Psoas muscle (tissue), 8 donors: ENCODE results near the gene PANK1. TPM values are rescaled to one million over a fixed set of nuclear protein-coding genes. Genes with fewer than 3 reads are reported as not detected.
"Not testable (repeated sequence)": the region's sequence is repeated elsewhere in the genome, so short reads cannot be mapped to it uniquely, and the experiment has no call there.

Experiments
- ATAC-seq, 4 donors: fragments of 200-7000 bp; cut with Tn5 transposase; one replicate each; pipeline ENCODE4 v1.9.1; 2020; ENCODE audit warnings: moderate library complexity in 3 of 4, mild to moderate bottlenecking in 2 of 4
- DNase-seq, 2 donors: peaks; one replicate each; pipeline ENCODE4 v3.0.0-alpha.2; 2020
- H3K27ac ChIP-seq: fragments of 200-600 bp; one replicate; pipeline ENCODE4 v1.8.0; 2022
- H3K27me3 ChIP-seq, 3 donors: fragments of 200-600 bp in 1 of 3; one replicate each; pipeline versions ENCODE4 v1.6.1 to v1.8.0; 2013 to 2022; ENCODE audit warnings: low read length in 2 of 3, mild to moderate bottlenecking in 2 of 3, moderate library complexity in 1 of 3; ENCODE audit not compliant: insufficient read depth in 3 of 3
- H3K36me3 ChIP-seq, 2 donors: fragments of 200-600 bp in 1 of 2; one replicate each; pipeline versions ENCODE4 v1.6.1 to v1.8.0; 2013 to 2022; ENCODE audit warnings: low read depth in 1 of 2, mild to moderate bottlenecking in 1 of 2, moderate library complexity in 1 of 2; ENCODE audit not compliant: insufficient read depth in 1 of 2
- H3K4me1 ChIP-seq: fragments of 200-600 bp; one replicate; pipeline ENCODE4 v1.8.0; 2022
- H3K4me3 ChIP-seq: fragments of 200-600 bp; one replicate; pipeline ENCODE4 v1.8.0; 2022; ENCODE audit warnings: mild to moderate bottlenecking
- H3K9me3 ChIP-seq: fragments of 200-600 bp; one replicate; pipeline ENCODE4 v1.8.0; 2022
- WGBS, 3 donors: extraction: QIAGEN DNeasy Blood & Tissue Kit; methylation state at CpG; one replicate each; pipeline versions ENCODE4 v1.1.6 to v1.1.7; 2013; 5-methylcytosine and 5-hydroxymethylcytosine counted together
- intact Hi-C, 2 donors: fragments of 100-400 bp; cut with DNase I; formaldehyde crosslinking; loops; one replicate each; pipeline versions ENCODE4 v1.11.0 to v1.14.2; 2022
- polyA plus RNA-seq, 3 donors: library from polyadenylated mRNA; stranded (reverse); fragments of 200-250 nt; gene quantifications; one replicate each; pipeline ENCODE4 v1.2.3, GENCODE V29; 2013
- total RNA-seq, 4 donors: library from RNA; stranded (reverse); fragmentation: NEBNext Ultra II Directional in 2 of 4; extraction: Animal tissue kit (Norgen Biotek cat#: 25700) in 2 of 4; gene quantifications; one replicate each; pipeline versions ENCODE4 v1.2.1 to v1.2.4, GENCODE V29; 2021 to 2023
- TF ChIP-seq, protein P1 (sequence below): fragments of 200-600 bp; IDR thresholded peaks from one replicate; pipeline ENCODE4 v1.8.0; 2022; ENCODE audit warnings: antibody characterized with exemption
- donor health status: healthy with polysubstance abuse.
- donor health status: DM: no; HTN: no; CAD: no; lungs with moderate emphysema.
- donor health status: Bipolar disorder and iron deficiency.
- donor health status: healthy.
- donor health status: DM: yes; HTN: yes; CAD: no.
- donor health status: DM: no; HTN: no; CAD: no.
- donor health status: DM: no; HTN: no; CAD: no.
- donor health status: DM: yes; HTN: yes; CAD: no.

The PANK1 gene
- total and polyA plus RNA-seq, 7 donors: 0.91 to 17.0 (median 6.3) TPM

- Histone ChIP-seq H3K36me3 (no peaks in the 10 kb centered on the region), H3K4me3 (no peak overlapping the region), H3K9me3 (peaks cover 5% of the 10 kb centered on the region), H3K27me3 (no peaks in the 10 kb centered on the region), H3K4me1 (peaks cover 31% of the 10 kb centered on the region), H3K27ac (no peak overlapping the region)
- 36 to 44% (median 43%) methylated on average over 4 of the region's 4 CpGs for WGBS, 3 donors
- TF ChIP-seq, protein P1, sequence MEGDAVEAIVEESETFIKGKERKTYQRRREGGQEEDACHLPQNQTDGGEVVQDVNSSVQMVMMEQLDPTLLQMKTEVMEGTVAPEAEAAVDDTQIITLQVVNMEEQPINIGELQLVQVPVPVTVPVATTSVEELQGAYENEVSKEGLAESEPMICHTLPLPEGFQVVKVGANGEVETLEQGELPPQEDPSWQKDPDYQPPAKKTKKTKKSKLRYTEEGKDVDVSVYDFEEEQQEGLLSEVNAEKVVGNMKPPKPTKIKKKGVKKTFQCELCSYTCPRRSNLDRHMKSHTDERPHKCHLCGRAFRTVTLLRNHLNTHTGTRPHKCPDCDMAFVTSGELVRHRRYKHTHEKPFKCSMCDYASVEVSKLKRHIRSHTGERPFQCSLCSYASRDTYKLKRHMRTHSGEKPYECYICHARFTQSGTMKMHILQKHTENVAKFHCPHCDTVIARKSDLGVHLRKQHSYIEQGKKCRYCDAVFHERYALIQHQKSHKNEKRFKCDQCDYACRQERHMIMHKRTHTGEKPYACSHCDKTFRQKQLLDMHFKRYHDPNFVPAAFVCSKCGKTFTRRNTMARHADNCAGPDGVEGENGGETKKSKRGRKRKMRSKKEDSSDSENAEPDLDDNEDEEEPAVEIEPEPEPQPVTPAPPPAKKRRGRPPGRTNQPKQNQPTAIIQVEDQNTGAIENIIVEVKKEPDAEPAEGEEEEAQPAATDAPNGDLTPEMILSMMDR: no peak
- no peak for DNase-seq
- intact Hi-C loops: no loop called here
- ATAC-seq: peak in 2 of 4 donors; percentile 52 to 53
These were observed 21.0 kb downstream of the PANK1 start for GRCh38 chr10:89624020-89624419.

DNA sequence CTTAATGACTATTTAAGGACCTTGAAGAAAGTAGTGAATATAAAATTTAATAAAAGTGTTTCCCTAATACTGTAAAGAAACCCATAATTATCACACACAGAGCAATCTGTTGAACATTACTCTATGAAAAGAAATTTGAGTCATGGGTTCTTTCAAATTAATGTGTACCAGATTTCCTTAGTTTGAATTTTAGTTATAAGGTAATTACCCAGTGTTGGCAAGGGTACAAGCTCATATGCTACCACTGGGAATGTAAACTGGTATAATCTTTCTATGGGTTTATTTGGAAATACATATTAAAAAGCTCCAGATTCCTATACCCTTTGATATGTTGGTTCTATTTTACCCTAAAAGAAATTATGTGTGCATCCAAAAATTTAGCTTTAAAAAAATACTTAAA, 22.9 kb downstream of the PANK1 start:
- Histone ChIP-seq H3K36me3 (no peaks in the 10 kb centered on the region), H3K9me3 (peaks cover 5% of the 10 kb centered on the region), H3K4me3 (no peak overlapping the region), H3K27ac (no peak overlapping the region), H3K4me1 (peaks cover 36% of the 10 kb centered on the region), H3K27me3 (no peaks in the 10 kb centered on the region)
- DNase-seq: no peak
- ATAC-seq: no peak
- intact Hi-C loops: no loop called here
- TF ChIP-seq, protein P1: no peak

- Histone ChIP-seq H3K36me3 (no peaks in the 10 kb centered on the region), H3K4me3 (no peak overlapping the region), H3K27ac (no peak overlapping the region), H3K9me3 (peaks cover 5% of the 10 kb centered on the region), H3K27me3 (no peaks in the 10 kb centered on the region), H3K4me1 (peaks cover 36% of the 10 kb centered on the region)
- WGBS, 3 donors: 92 to 93% (median 93%) methylated on average over 3 of the region's 3 CpGs
- no peak for DNase-seq
- TF ChIP-seq, protein P1: no peak
- intact Hi-C loops: no loop called here
- ATAC-seq: no peak
These were observed 23.6 kb downstream of the PANK1 start for GRCh38 chr10:89621438-89621837.

- H3K9me3 ChIP-seq, H3K27me3 ChIP-seq, ATAC-seq, H3K27ac ChIP-seq, H3K4me3 ChIP-seq, intact Hi-C loops, DNase-seq, H3K36me3 ChIP-seq: not testable (repeated sequence)
- 89 to 95% (median 94%) methylated on average over 6 of the region's 6 CpGs for WGBS, 3 donors
- H3K4me1 ChIP-seq: peaks cover 31% of the 10 kb centered on the region
These were observed 24.7 kb downstream of the PANK1 start for GRCh38 chr10:89620296-89620695.

DNA sequence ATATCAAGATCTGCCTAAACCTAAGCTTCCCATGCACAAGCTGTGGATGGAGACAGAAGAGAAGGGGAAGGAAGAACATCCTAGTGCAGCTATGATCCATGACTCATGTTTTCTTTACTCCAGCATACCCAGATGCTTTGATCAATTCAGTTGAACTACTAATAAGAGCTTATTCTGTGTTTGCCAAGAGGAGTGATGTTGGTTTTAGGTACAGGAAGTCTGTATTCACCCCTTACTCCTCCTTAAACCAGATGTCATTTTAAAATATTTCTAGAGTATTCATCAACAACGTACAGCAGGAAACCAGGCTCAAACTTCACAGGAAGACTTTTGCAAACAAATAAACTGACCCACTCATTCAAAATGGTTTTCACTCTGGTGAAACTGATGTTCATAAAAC, 29.2 kb downstream of the PANK1 start:
- WGBS, 3 donors: 37 to 46% (median 41%) methylated on average over 1 of the region's 1 CpG
- TF ChIP-seq, protein P1: no peak
- peaks cover 5% of the 10 kb centered on the region for H3K9me3 ChIP-seq
- DNase-seq (no peak), ATAC-seq (no peak)
- no peak overlapping the region for H3K4me3 ChIP-seq
- H3K27me3 ChIP-seq: no peaks in the 10 kb centered on the region
- no peak overlapping the region for H3K27ac ChIP-seq
- peaks cover 14% of the 10 kb centered on the region for H3K4me1 ChIP-seq
- H3K36me3 ChIP-seq: peaks cover 5 to 10% of the 10 kb centered on the region in 2 donors
- intact Hi-C loops: loop anchor here in 1 of 2 donors (5.0 kb wide), 1 partner anchor 39 kb away; no protein-coding TSS in a partner anchor
